ENCODE results near the gene NPIPA1. TPM values are rescaled to one million over a fixed set of nuclear protein-coding genes. Genes with fewer than 3 reads are reported as not detected.
"Not testable (repeated sequence)": the region's sequence is repeated elsewhere in the genome, so short reads cannot be mapped to it uniquely, and the experiment has no call there.

The NPIPA1 gene
- polyA plus RNA-seq, 2 of the 4 experiments (the other 2 are of a cell fraction) = 59.9 to 62.7 TPM

DNA sequence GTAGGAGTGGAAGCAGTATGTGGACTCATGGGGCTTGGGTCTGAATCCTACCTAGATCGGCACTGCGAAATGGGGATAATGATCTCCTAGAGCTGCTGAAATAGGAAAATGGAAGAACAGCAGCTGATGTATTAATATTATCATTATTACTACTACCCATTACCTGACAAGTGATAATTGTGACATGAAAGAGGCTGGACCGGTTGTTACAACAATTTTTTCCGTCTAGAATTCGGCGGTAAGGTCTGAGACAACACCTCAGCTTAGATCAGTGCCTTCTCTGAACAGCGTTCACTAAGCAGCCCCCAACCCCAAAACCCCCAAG is 37.0 kb downstream of the NPIPA1 start:
- H3K9me3 ChIP-seq; FAIRE-seq; POLR2A ChIA-PET; CTCF ChIA-PET; ATAC-seq; DNase-seq (ENCODE audit: low read depth in 1 of 2, low spot score in 1 of 2): not testable (repeated sequence)
- peak overlapping the region; percentile 83 to 87 for H3K27ac ChIP-seq
- peak overlapping the region; percentile 85 for H3K4me3 ChIP-seq
- TF ChIP-seq PHF8 (IDR thresholded peaks at IDR 0.05; ENCODE audit: borderline replicate concordance, low read depth) (peak; percentile 43; the same call in 1 of the 2 replicates), POLR2A (IDR thresholded peaks at IDR 0.05; ENCODE audit: low read length) (peak; percentile 51)
- WGBS (ENCODE audit: missing lambda C conversion rate) = 2% methylated on average over 7 of the region's 7 CpGs
- H3K4me1 ChIP-seq = peaks cover 26% of the 10 kb centered on the region
- H3K4me2 ChIP-seq = peak overlapping the region; percentile 84

DNA sequence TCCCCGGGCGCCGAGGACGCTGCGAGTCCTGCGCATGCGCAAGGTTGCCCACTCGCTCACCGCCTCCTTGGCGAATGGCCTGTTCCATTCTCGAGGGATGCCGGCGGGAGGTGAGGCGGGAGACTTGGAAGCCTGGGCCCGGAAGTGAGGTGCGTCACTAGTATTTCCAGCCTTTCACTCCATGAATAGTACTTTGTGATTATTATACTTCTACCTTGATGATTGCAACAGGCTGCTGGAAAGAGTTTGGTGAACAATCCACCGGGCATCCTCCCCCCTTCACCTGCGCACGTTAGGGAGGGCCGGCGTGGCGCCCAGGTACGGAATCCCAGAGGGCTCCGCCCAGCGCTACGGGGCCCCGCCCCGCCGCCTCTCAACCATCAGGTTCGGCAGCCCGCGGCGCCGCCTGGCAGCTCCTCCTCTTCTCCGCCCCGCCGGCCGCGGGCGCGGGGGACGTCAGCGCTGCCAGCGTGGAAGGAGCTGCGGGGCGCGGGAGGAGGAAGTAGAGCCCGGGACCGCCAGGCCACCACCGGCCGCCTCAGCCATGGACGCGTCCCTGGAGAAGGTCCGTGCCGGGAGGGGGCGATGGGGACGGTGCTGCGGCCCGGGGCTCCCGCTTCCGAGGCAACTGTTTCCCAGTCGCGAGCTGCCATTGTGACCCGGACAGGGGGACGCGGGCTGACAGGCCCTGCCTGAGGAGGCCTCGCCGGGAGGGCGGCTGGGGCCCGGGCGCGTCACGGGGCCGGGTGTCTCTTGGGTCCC is 37.6 kb downstream of the NPIPA1 start, which contains the start of gene PDXDC1:
TSS of gene PDXDC1 (plus strand) at position 371 of the 762 bp plus-strand sequence. CDS start at position 545, 174 bp downstream.
- Histone ChIP-seq H3K4me3 (peak within 1 kb of the TSS; percentile 85), H3K27ac (peak within 1 kb of the TSS; percentile 83 to 87), H3K4me2 (peak within 1 kb of the TSS; percentile 84), H3K4me1 (peaks cover 32% of the 10 kb centered on the region)
- ATAC-seq = peak; percentile 92 to 95
- H3K9me3 ChIP-seq, POLR2A ChIA-PET, FAIRE-seq: not testable (repeated sequence)
- peak; percentile 87 to 93 for DNase-seq (ENCODE audit: low read depth in 1 of 2, low spot score in 1 of 2)
- CTCF ChIA-PET = interaction anchor here (1.0 kb wide), 1 partner anchor 17 kb away, joined by 3 read pairs; no protein-coding TSS in a partner anchor
- WGBS (ENCODE audit: missing lambda C conversion rate) = 1% methylated on average over 30 of the region's 74 CpGs
- TF ChIP-seq PHF8 (IDR thresholded peaks at IDR 0.05; ENCODE audit: borderline replicate concordance, low read depth) (peak; percentile 99), KDM5A (IDR thresholded peaks at IDR 0.05) (0 out of 2 replicates have a peak, but pooled peaks have one; percentile 37), GATA3 (IDR thresholded peaks at IDR 0.05; ENCODE audit: borderline replicate concordance) (peak; percentile 71), TFCP2L1 (CRISPR knock-in tag; IDR thresholded peaks at IDR 0.05) (peak; percentile 21; the same call in 1 of the 2 replicates), RAD21 (conservative IDR thresholded peaks at IDR 0.05 in 1 of 2, IDR thresholded peaks at IDR 0.05 in 1 of 2) (0 out of 5 replicates have a peak, but pooled peaks of 1 of the 2 experiments have one; percentile 8), JUN (IDR thresholded peaks at IDR 0.05) (peak in 1 of 2 experiments; percentile 77; a peak in 4 of 5 replicates), POLR2A (IDR thresholded peaks at IDR 0.05; ENCODE audit: low read length) (peak; percentile 90), RFX5 (IDR thresholded peaks at IDR 0.05) (0 out of 2 replicates have a peak, but pooled peaks have one; percentile 18)
- TF ChIP-seq, protein P1, sequence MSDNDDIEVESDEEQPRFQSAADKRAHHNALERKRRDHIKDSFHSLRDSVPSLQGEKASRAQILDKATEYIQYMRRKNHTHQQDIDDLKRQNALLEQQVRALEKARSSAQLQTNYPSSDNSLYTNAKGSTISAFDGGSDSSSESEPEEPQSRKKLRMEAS (IDR thresholded peaks at IDR 0.05) = peak; percentile 62; the same call in 1 of the 2 replicates

DNA sequence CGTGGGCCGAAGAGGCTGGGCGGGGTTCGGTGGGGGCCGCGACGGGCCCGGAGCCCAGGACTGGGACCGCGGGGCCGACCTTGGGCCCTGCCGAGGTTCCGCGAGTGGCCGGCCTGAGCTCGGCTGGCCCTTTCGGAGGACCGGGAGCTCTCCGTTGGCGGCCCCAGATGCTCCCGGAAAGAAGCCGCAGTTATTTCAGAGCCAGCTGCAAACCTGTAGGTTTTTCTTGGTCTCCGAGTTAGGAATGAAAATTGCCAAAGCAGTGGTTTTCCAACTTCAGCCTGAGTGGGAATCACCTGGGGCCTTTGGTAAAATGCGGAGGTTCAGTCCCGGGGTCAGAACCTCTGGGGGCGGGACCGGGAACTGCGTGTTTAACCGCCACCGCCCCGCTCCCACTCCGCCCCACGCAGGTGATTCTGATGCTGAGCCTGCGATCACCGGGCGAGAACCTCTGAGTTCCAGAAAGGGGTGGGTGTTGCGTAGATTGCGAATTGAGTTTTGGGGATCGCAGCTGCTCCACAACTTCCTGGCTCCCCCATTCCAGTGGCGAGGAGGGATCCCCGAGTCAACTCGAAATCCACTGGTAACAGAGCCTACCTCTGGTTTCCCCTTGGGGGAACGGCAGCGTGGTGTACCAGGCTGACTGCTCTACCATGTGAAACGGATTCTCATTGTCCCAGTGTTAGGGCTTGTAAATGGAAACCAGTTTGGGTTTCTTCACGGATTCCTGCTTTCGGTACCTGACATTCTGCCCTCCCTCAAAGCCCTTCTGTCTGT is 38.4 kb downstream of the NPIPA1 start:
- TF ChIP-seq PHF8 (IDR thresholded peaks at IDR 0.05; ENCODE audit: borderline replicate concordance, low read depth) = peak; percentile 57; the same call in 1 of the 2 replicates
- POLR2A ChIA-PET; FAIRE-seq; H3K9me3 ChIP-seq; DNase-seq (ENCODE audit: low read depth in 1 of 2, low spot score in 1 of 2): not testable (repeated sequence)
- WGBS (ENCODE audit: missing lambda C conversion rate) = 12% methylated on average over 27 of the region's 47 CpGs
- CTCF ChIA-PET = interaction anchor here (1.0 kb wide), 1 partner anchor 18 kb away, joined by 3 read pairs; no protein-coding TSS in a partner anchor
- Histone ChIP-seq H3K4me2 (peak overlapping the region; percentile 84), H3K4me1 (peaks cover 32% of the 10 kb centered on the region), H3K27ac (peak overlapping the region; percentile 83 to 87), H3K4me3 (peak overlapping the region; percentile 85)
- ATAC-seq = peak; percentile 44 to 59; a peak in 5 of 6 replicates

DNA sequence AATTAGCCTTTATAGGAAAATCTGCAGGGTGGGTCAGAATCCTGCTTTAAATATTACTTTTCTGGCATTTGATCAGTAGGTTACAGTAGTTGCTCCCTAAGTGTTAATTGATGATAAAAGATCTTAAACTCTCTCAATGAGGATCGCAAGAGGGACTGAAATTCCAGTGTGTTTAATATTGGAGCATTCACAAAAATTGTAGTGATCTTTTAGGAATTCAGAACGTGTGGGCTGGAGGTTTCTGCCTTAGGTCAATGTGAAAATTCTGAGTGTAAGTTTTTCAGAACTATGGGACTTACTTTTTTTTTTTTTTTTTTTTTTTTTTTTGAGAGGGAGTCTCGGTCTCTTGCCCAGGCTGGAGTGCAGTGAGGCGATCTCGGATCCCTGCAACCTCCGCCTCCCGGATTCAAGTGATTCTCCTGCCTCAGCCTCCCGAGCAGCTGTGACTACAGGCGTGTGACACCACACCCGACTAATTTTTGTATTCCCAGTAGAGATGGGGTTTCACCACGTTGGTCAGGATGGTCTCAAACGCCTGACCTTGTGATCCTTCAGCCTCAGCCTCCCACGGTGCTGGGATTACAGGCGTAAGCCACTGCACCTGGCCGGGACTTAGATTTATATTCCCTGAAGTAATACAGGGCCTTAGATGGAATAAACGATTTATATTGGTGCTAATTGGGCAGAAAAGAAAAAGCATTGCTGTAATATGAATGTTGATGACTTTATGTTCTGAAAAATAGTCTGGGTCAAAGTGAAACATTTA is 39.9 kb downstream of the NPIPA1 start:
- DNase-seq (ENCODE audit: low read depth in 1 of 2, low spot score in 1 of 2); H3K9me3 ChIP-seq; ATAC-seq; H3K27ac ChIP-seq; POLR2A ChIA-PET; FAIRE-seq; CTCF ChIA-PET; H3K4me3 ChIP-seq; H3K4me2 ChIP-seq: not testable (repeated sequence)
- WGBS (ENCODE audit: missing lambda C conversion rate) = 88% methylated on average over 14 of the region's 16 CpGs
- H3K4me1 ChIP-seq = peaks cover 30% of the 10 kb centered on the region

DNA sequence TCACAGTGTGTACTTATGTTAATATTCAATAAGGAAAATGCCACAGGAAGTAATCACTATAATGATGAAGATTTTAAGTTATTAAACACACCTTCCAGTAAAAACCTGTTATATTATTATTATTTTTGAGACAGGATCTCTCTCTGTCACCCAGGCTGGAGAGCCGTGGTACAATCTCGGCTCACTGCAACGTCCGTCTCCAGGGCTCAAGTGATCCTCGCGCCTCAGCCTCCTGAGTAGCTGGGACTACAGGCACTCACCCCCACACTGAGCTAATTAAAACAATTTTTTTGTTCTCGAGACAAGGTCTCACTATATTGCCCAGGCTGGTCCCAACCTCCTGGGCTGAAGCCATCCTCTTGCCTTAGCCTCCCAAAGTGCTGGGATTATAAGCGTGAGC is 41.0 kb downstream of the NPIPA1 start:
- CTCF ChIA-PET; FAIRE-seq; H3K27ac ChIP-seq; H3K4me3 ChIP-seq; H3K9me3 ChIP-seq; POLR2A ChIA-PET; DNase-seq (ENCODE audit: low read depth in 1 of 2, low spot score in 1 of 2); ATAC-seq; H3K4me2 ChIP-seq: not testable (repeated sequence)
- 96% methylated on average over 8 of the region's 8 CpGs for WGBS (ENCODE audit: missing lambda C conversion rate)
- peaks cover 30% of the 10 kb centered on the region for H3K4me1 ChIP-seq

DNA sequence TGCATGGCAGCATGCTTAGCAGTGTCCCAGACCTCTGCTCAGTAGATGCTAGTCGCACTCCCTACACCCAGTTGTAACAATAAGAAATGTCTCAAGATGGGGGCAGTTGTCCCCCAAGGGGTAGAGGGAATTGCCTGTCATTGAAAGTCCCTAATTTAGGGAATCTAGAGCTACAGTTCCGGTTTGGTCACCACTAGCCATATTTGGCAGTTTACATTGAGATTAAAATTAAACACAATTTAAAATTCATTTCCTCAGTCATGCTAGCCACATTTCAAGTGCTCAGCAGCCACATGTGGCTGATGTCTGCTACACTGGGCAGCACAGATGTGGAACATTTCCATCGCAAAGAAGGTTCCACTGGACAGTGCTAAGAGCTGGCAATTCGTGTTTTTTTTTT is 41.7 kb downstream of the NPIPA1 start:
- FAIRE-seq; H3K27ac ChIP-seq; POLR2A ChIA-PET; DNase-seq (ENCODE audit: low read depth in 1 of 2, low spot score in 1 of 2); ATAC-seq; H3K4me3 ChIP-seq; H3K9me3 ChIP-seq; H3K4me2 ChIP-seq; CTCF ChIA-PET: not testable (repeated sequence)
- WGBS (ENCODE audit: missing lambda C conversion rate) = 89% methylated on average over 4 of the region's 4 CpGs
- peaks cover 27% of the 10 kb centered on the region for H3K4me1 ChIP-seq

DNA sequence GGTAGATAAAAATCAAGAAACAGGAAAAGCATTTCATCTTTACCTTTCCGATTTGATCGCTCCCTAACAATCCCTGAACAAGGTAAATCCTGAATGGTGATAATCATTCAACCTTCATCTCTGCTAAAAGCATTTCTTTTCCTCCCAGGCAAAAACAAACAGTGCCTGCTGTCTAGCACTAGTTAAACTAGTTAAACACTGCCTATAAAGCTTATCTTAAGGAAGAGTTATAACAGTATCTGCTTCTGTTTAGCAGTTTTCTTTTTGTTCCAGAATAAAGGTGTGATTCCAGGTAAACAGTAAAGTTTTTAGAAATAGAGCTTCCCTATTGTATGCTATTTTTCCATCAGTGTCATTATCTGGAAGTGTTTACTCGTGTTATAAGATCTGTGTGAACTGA is 44.0 kb downstream of the NPIPA1 start:
- H3K4me3 ChIP-seq; POLR2A ChIA-PET; H3K4me2 ChIP-seq; FAIRE-seq; H3K9me3 ChIP-seq; DNase-seq (ENCODE audit: low read depth in 1 of 2, low spot score in 1 of 2); H3K27ac ChIP-seq; ATAC-seq; CTCF ChIA-PET: not testable (repeated sequence)
- WGBS (ENCODE audit: missing lambda C conversion rate) = 82% methylated on average over 3 of the region's 3 CpGs
- peaks cover 21% of the 10 kb centered on the region for H3K4me1 ChIP-seq

DNA sequence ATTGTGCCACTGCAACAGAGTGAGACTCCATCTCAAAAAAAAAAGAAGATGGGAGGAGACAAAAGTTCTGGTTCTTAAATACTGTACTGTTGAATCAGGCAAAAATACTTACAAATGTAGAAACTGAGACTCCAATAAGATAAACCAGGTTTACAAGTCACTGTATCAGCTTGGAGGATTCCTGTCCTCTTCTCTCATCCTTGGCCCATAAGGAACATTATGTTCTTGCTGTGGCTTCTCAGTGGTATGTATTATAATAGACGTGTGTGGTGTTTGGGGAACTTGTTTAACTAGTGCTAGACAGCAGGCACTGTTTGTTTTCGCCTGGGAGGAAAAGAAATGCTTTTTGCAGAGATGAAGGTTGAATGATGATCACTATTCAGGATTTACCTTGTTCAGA is 45.3 kb downstream of the NPIPA1 start:
- H3K4me2 ChIP-seq; FAIRE-seq; DNase-seq (ENCODE audit: low read depth in 1 of 2, low spot score in 1 of 2); H3K4me3 ChIP-seq; CTCF ChIA-PET; ATAC-seq; H3K9me3 ChIP-seq; POLR2A ChIA-PET: not testable (repeated sequence)
- peaks cover 14% of the 10 kb centered on the region; the same call in 2 of the 3 replicates for H3K4me1 ChIP-seq
- 31% methylated on average over 1 of the region's 2 CpGs for WGBS (ENCODE audit: missing lambda C conversion rate)
- peak overlapping the region in 1 of 2 experiments; percentile 25; a peak in 1 of 6 replicates for H3K27ac ChIP-seq
